Activated T-helper 1 cell treated with anti-CD3 and anti-CD28 coated beads, Interleukin-12 subunit alpha, Interleukin-12 subunit beta, Interleukin-2, Interleukin-4 antibody, amounts not matched to agents 30 ng/mL and 10 ng/mL and 1 ng/mL, durations not matched to agents 14 hours and 24 hours and 36 hours (primary cell): ENCODE results near the gene VPS41. TPM values are rescaled to one million over a fixed set of nuclear protein-coding genes. Genes with fewer than 3 reads are reported as not detected.

Source experiments
- DNase-seq: peaks from one replicate; pipeline ENCODE4 v3.0.0; 2021; ENCODE audit warnings: low spot score
- H3K27ac Mint-ChIP-seq: one replicate; pipeline ENCODE4 v1.8.0; 2021; ENCODE audit warnings: mild to moderate bottlenecking, mixed read lengths
- H3K27me3 Mint-ChIP-seq: one replicate; pipeline ENCODE4 v1.8.0; 2022; ENCODE audit warnings: mild to moderate bottlenecking, moderate library complexity, mixed read lengths; ENCODE audit not compliant: insufficient read depth
- H3K36me3 Mint-ChIP-seq: one replicate; pipeline ENCODE4 v1.8.0; 2021; ENCODE audit warnings: low read depth, mixed read lengths
- H3K4me1 Mint-ChIP-seq: one replicate; pipeline ENCODE4 v1.8.0; 2021; ENCODE audit warnings: low read depth, mixed read lengths
- H3K4me3 Mint-ChIP-seq: one replicate; pipeline ENCODE4 v1.8.0; 2021; ENCODE audit warnings: mild to moderate bottlenecking, moderate library complexity, mixed read lengths
- H3K9me3 Mint-ChIP-seq: one replicate; pipeline ENCODE4 v1.8.0; 2021; ENCODE audit warnings: mixed read lengths
- intact Hi-C: fragments of 100-400 bp; cut with micrococcal nuclease; formaldehyde crosslinking; loops from one replicate; pipeline ENCODE4 v1.15.1; 2024
- total RNA-seq: library from RNA; stranded (reverse); gene quantifications from 2 replicates; pipeline ENCODE4 v1.2.3, GENCODE V29; 2022

VPS41 gene
- total RNA-seq, 1 donor from 2014 or later, result 56.3 TPM

DNA sequence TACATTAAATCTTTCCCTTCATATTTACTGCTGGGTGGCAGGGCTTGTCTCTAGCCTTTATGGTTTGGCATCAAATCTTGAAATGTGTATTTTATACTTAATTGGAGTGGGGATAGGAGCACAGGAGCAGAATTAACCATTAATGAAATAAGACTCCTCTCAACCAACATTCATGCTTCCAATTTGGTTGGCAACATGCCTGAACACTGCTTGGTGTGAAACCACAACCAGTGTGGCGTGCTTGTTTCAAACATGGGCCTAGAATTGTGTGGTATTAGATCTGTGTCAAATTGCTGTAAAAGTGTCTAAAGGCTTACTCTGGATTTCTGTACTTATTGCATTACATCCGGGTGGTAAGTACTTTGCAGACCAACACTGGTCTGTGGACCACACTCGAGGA is 25.1 kb upstream of the VPS41 start:
- no peak for DNase-seq
- H3K4me3 Mint-ChIP-seq, result no peak overlapping the region
- H3K4me1 Mint-ChIP-seq, result peaks cover 7% of the 10 kb centered on the region
- no peaks in the 10 kb centered on the region for H3K9me3 Mint-ChIP-seq
- intact Hi-C loops, result no loop called here
- H3K27ac Mint-ChIP-seq, result no peak overlapping the region
- peaks cover 7% of the 10 kb centered on the region for H3K27me3 Mint-ChIP-seq
- H3K36me3 Mint-ChIP-seq, result no peaks in the 10 kb centered on the region

DNA sequence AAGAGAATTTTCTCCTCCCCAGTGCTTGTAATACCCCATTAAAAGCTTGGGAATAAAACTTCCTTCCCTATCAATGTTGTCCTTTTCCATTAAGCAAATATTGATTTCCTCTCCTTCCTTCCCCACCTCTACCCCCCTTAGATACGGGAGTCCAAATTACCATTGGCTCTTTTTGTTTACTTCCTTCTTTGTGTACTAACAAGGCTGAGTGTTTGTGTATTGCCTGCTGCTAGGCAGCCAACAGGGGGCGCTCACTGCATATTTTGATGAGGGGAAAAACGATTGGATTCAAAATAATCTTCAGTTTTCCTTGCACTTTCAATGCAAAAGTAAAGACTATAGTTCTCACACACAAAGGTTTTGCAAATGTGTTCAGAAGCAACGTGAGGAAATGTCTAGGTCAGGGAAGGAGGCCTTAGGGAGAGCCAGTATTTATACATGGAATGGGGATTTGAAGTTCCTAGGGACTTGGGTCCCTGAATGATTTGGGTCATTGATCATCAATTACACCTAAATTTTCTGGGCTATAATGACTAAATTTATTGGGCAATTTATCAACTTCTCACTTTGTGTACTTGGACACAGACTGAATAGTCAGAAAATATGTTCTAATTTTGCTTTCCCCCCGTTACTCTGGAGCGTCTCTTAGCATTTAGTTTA is 23.6 kb upstream of the VPS41 start:
- peak; percentile 15 for DNase-seq
- Mint-ChIP-seq H3K36me3 (no peaks in the 10 kb centered on the region), H3K4me1 (peaks cover 7% of the 10 kb centered on the region), H3K4me3 (no peak overlapping the region), H3K27me3 (peaks cover 7% of the 10 kb centered on the region), H3K9me3 (no peaks in the 10 kb centered on the region), H3K27ac (no peak overlapping the region)
- intact Hi-C loops, result loop anchor here (1.0 kb wide), 3 partner anchors 135 to 588 kb away; no protein-coding TSS in a partner anchor

DNA sequence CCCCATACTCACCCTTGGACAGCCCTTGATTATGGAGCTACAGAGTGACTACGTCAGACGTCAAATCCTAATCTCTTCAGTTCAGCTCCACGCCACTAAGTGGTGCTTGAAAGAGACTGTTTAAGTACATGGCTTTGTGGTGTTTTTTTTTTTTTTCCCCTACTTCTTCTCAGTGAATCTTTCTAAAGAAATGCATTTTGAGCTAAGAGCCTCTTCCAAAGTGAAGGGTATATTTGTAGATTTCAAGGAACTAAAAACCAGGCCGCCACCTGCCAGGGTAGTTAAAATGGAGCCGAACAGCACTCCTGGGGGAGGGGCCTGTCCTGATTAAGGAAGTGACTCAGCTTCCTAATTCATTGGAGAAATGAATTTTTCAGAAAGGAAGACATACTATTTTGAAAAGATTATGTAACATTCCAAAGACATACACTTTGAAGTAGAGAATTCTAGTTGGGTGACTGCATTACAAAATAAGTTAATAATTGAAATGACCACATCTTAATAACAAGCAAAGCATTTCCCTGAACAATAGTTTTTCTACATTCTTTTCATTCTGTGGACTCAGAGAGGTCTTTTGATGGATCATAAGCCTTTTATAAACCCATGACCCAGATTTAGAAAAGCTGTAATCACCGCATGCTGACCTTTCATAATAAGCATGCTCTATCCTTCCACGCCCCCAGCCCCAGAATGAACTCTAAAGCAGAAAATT is 20.6 kb upstream of the VPS41 start:
- peaks cover 7% of the 10 kb centered on the region for H3K4me1 Mint-ChIP-seq
- intact Hi-C loops, result no loop called here
- peaks cover 5% of the 10 kb centered on the region for H3K27me3 Mint-ChIP-seq
- H3K4me3 Mint-ChIP-seq, result no peak overlapping the region
- no peak for DNase-seq
- H3K27ac Mint-ChIP-seq, result no peak overlapping the region
- H3K9me3 Mint-ChIP-seq, result no peaks in the 10 kb centered on the region
- no peaks in the 10 kb centered on the region for H3K36me3 Mint-ChIP-seq

DNA sequence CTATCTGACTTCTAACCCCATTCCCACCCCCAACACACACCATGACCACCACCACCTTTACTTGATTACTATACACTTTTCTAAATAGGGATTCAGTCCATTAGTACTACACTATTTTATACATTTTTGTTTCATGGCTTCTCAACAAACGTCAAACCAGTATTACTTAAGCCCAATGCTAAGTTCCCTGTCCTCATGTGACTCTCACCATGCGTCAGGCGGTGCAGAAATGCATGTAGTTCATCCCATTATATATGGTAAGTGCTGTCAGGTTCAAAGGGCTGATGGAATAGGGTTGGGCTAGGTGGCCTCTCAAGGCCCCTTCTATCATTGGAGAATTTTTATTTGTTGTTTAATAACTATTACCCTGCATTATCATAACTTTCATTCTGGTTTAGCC is 19.5 kb upstream of the VPS41 start:
- intact Hi-C loops, result no loop called here
- DNase-seq, result no peak
- Mint-ChIP-seq H3K27me3 (peaks cover 5% of the 10 kb centered on the region), H3K9me3 (no peaks in the 10 kb centered on the region), H3K4me1 (peaks cover 7% of the 10 kb centered on the region), H3K4me3 (no peak overlapping the region), H3K27ac (no peak overlapping the region), H3K36me3 (no peaks in the 10 kb centered on the region)

DNA sequence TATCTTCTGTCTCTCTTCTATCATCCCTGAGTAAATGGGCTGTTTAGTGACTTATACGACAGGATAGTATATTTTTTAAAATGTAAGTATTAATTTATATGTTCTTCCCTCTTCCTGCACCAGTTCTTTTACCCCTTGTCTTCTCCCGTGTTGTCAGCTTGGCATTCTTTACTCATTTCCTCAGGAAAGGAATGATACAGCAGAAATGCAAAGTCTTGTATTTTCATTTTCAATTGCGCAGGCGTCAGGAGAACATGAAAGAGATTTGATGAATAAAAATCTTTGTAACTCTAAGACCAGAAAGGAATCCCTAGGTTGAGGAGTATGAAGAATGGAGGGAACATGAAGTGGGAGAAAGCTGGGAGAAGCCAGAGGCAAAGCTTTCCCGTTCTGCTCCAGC is 18.8 kb upstream of the VPS41 start:
- H3K27me3 Mint-ChIP-seq, result peaks cover 5% of the 10 kb centered on the region
- H3K4me1 Mint-ChIP-seq, result peaks cover 5% of the 10 kb centered on the region
- no peak for DNase-seq
- no peaks in the 10 kb centered on the region for H3K36me3 Mint-ChIP-seq
- intact Hi-C loops, result no loop called here
- no peak overlapping the region for H3K27ac Mint-ChIP-seq
- no peak overlapping the region for H3K4me3 Mint-ChIP-seq
- H3K9me3 Mint-ChIP-seq, result no peaks in the 10 kb centered on the region

DNA sequence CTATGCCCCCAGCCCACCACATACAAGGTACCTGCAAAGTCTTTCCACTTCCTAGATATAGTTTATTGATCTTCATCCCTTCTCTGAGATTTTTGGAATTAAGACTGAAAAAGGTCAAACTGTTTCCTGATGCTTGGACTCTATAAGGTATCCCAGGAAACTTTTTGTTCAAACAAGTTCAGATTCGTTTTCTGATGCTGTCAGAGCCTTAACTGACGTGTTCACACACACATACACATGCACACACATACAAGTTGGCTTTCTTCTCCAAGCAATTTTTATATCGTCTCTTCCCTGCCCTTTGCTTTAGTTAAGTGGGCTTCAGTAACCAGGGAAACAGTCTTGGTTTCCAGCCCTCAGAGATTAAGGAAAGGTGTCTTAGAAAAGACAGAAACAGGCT is 11.7 kb upstream of the VPS41 start:
- Mint-ChIP-seq H3K27me3 (peaks cover 7% of the 10 kb centered on the region), H3K27ac (no peak overlapping the region), H3K36me3 (no peaks in the 10 kb centered on the region), H3K4me1 (no peaks in the 10 kb centered on the region), H3K9me3 (no peaks in the 10 kb centered on the region), H3K4me3 (no peak overlapping the region)
- no peak for DNase-seq
- intact Hi-C loops, result loop anchor here (5.0 kb wide), 1 partner anchor 1847 kb away; no protein-coding TSS in a partner anchor

DNA sequence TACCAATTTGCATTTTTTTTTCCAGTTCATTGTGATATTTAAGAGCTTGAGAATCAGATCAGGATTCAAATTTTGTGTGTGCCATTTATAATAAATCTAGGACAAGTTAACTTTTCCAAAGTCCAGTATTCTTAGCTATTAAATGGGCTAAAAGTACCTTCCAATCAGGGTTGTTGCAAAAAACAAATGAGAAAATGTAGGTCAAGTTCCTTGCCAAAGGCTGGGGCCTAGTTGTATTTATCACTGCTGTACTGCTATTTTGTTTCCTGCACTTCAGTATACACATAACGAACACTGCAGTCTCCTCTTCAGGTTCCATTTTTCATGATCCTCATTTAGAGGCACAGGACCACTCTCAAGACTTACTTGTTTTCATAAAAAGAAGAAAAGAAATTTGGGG is 7.4 kb upstream of the VPS41 start:
- H3K9me3 Mint-ChIP-seq, result no peaks in the 10 kb centered on the region
- no peaks in the 10 kb centered on the region for H3K36me3 Mint-ChIP-seq
- H3K27ac Mint-ChIP-seq, result no peak overlapping the region
- DNase-seq, result no peak
- H3K4me1 Mint-ChIP-seq, result no peaks in the 10 kb centered on the region
- no peak overlapping the region for H3K4me3 Mint-ChIP-seq
- peaks cover 10% of the 10 kb centered on the region for H3K27me3 Mint-ChIP-seq
- intact Hi-C loops, result no loop called here

DNA sequence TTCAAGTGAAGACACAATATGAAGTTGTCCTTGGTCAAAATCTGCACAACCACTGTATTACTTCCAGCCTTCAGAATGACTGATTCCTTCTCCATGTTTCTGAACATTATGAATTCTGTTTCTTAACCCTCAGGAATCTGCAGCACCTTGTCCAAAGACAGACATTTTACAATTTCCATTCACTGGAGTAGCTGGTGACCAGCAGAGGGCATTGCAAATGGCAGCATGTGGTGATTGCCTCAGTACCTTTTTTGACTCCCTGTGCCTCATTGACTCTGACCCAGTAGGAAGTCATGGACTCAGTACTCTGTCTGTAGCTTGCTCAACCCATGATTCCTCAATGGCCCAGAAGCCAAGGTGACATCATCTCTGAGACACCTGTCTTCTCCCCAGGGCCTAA is 879 bp upstream of the VPS41 start:
- DNase-seq, result no peak
- no peaks in the 10 kb centered on the region for H3K9me3 Mint-ChIP-seq
- peaks cover 34% of the 10 kb centered on the region for H3K4me1 Mint-ChIP-seq
- peaks cover 5% of the 10 kb centered on the region for H3K27me3 Mint-ChIP-seq
- H3K27ac Mint-ChIP-seq, result no peak overlapping the region
- H3K36me3 Mint-ChIP-seq, result no peaks in the 10 kb centered on the region
- intact Hi-C loops, result loop anchor here (1.0 to 5.0 kb wide), 6 partner anchors 113 to 1224 kb away; partner anchors contain the start of genes MPLKIP, RALA, STARD3NL and YAE1
- H3K4me3 Mint-ChIP-seq, result peak overlapping the region; percentile 97

DNA sequence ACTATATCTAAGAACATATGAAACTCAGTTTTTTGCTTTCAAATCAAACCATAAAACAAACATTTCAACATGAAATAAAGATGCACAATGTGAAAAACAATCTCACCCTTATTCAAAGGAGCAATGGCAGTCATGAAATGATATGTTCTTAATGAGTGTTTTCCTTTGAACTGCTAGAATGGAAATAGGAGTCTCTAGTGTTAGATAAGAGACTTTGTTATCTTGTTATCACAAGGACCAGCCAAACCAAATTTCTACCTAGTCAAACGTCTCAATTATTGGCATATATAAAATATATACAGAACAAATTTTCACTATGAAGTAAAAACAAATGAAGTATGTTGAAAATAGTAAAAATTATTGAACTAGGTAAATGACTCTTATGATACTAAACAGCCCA is 1.2 kb downstream of the VPS41 start:
- peaks cover 38% of the 10 kb centered on the region for H3K4me1 Mint-ChIP-seq
- H3K9me3 Mint-ChIP-seq, result no peaks in the 10 kb centered on the region
- intact Hi-C loops, result loop anchor here (2.0 to 5.0 kb wide), 3 partner anchors 111 to 730 kb away; partner anchors contain the start of gene STARD3NL

DNA sequence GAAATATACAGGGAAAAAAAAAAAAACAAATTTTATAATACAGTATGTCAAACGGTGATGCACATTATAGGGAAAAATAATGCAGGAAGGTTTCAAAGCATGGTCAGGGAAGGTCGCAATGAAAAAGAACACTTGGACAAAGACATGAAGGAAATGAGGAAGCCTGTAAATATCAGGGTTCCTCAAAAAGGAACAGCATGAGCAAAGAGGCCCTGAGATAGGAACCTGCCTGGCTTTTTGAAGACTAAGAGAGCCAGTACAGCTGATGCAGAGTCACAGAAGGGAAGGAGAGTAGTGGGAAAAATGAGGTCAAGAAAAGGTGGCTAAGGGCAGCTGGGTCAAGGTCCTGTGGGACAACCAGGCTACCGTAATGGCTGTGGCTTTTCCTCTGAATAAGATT is 1.9 kb downstream of the VPS41 start:
- Mint-ChIP-seq H3K9me3 (no peaks in the 10 kb centered on the region), H3K4me3 (peak overlapping the region; percentile 54), H3K4me1 (peaks cover 38% of the 10 kb centered on the region), H3K36me3 (no peaks in the 10 kb centered on the region), H3K27ac (no peak overlapping the region), H3K27me3 (peaks cover 2% of the 10 kb centered on the region)
- intact Hi-C loops, result loop anchor here (5.0 kb wide), 2 partner anchors 675 to 730 kb away; partner anchors contain the start of gene STARD3NL
- no peak for DNase-seq

More for the DNA sequence above, 1.2 kb downstream of the VPS41 start:
- no peak overlapping the region for H3K27ac Mint-ChIP-seq
- peak overlapping the region; percentile 97 for H3K4me3 Mint-ChIP-seq
- no peaks in the 10 kb centered on the region for H3K36me3 Mint-ChIP-seq
- H3K27me3 Mint-ChIP-seq, result peaks cover 2% of the 10 kb centered on the region
- no peak for DNase-seq

DNA sequence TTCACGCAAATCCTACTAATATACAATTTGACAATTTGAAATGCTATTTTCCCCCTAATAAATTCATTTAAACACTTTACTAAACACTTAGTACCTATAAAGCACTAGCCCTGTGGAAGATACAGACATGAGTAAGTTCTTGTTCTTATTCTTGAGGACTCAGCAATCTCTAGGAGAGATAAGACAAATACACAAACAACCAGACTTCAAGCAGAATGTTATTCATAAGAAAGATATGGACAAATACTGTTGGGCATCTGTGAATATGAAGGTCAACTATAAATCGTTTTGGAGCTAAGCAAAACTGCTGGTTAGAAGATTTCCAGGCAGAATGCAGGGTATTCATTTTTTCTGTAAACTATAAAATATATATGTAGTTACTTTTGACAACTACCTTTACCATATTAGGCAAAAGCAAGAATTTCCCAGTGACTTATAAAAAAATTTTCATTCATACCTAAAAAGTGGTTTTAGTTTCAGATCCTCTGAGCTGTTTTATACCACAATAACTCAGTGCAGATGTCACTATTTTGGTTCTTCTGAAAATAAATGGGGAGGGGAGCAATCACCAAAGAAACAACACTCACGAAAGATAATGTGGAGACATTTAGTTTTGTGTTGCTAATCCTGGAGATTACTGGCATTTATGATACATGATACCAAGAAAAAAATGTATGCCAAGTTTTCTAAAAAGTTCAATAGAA is 3.8 kb downstream of the VPS41 start:
- Mint-ChIP-seq H3K9me3 (no peaks in the 10 kb centered on the region), H3K4me1 (peaks cover 46% of the 10 kb centered on the region), H3K4me3 (no peak overlapping the region), H3K36me3 (no peaks in the 10 kb centered on the region), H3K27me3 (no peaks in the 10 kb centered on the region), H3K27ac (no peak overlapping the region)
- DNase-seq, result no peak
- intact Hi-C loops, result loop anchor here (5.0 kb wide), 2 partner anchors 673 to 728 kb away; partner anchors contain the start of gene STARD3NL

DNA sequence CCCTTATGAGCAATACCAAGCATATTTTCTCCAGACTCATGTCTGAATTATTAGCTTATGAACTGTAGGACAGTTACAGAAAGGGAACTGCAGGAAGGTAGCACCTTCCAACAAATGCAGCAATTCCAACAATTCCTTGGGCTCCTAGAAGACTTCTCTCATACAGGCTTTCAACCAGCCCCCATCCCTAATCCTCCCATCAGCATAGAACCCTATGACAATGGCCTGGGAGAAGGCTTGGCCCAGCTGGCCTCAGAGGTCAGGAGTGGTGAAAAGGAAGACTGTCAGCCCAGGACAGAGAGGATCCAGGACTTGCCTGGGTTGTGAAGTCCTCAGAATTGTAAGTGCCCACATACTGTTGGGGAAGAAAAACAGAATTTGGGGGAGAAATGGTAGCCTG is 5.9 kb downstream of the VPS41 start:
- Mint-ChIP-seq H3K36me3 (peaks cover 1% of the 10 kb centered on the region), H3K4me3 (no peak overlapping the region), H3K4me1 (peaks cover 39% of the 10 kb centered on the region), H3K9me3 (no peaks in the 10 kb centered on the region), H3K27me3 (no peaks in the 10 kb centered on the region), H3K27ac (peak overlapping the region; percentile 45)
- intact Hi-C loops, result no loop called here
- DNase-seq, result no peak

DNA sequence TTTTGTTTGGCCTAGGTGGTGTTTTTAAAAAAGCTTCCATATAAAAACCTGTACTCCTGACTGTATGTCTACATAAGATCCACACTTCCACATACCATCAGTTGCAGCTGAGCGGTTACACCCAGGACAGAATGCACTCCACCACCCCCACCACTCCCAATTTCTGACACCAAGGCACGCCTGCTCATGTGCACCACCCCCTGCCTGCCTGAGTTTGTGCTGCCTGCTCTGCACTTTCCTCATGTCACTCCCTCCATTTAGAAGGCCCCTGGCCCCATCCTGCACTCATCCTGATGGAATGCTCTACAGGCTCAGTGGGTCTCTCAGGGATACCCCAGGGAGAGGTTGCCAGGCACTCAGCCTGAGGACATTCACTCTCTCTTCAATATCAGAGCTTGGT is 6.5 kb downstream of the VPS41 start:
- intact Hi-C loops, result no loop called here
- DNase-seq, result no peak
- Mint-ChIP-seq H3K27ac (no peak overlapping the region), H3K4me3 (no peak overlapping the region), H3K9me3 (no peaks in the 10 kb centered on the region), H3K27me3 (no peaks in the 10 kb centered on the region), H3K4me1 (peaks cover 33% of the 10 kb centered on the region), H3K36me3 (peaks cover 3% of the 10 kb centered on the region)
